ENCODE data around the gene CLPTM1L.
"Not testable (repeated sequence)": the region's sequence is repeated elsewhere in the genome, so short reads cannot be mapped to it uniquely, and the experiment has no call there.

CLPTM1L gene

GRCh38 chr5:1378866-1379659, 34.2 kb upstream of the CLPTM1L start:
- DNase-seq (ENCODE audit: low read depth, low spot score) = no peak
- H3K27me3 ChIP-seq (ENCODE audit: insufficient read depth, insufficient read length) = peaks cover 43% of the 10 kb centered on the region
- no peak overlapping the region for H3K4me3 ChIP-seq (ENCODE audit: insufficient read length, low read depth)
- TF ChIP-seq ZNF274 (IDR thresholded peaks at IDR 0.05; ENCODE audit: low read depth, low read length) = no peak
- H3K9ac ChIP-seq (ENCODE audit: insufficient read length, low read depth) = no peak overlapping the region
- peaks cover 4% of the 10 kb centered on the region for H3K4me1 ChIP-seq (ENCODE audit: insufficient read depth, insufficient read length)
- H3K36me3 ChIP-seq (ENCODE audit: insufficient read depth, insufficient read length, low read length) = no peaks in the 10 kb centered on the region
- peaks cover 17% of the 10 kb centered on the region for H3K9me3 ChIP-seq (ENCODE audit: insufficient read depth, low read length)

- H3K4me1 ChIP-seq (ENCODE audit: insufficient read depth, insufficient read length) = peaks cover 4% of the 10 kb centered on the region
- H3K9me3 ChIP-seq (ENCODE audit: insufficient read depth, low read length) = peaks cover 17% of the 10 kb centered on the region
- TF ChIP-seq YY1 (IDR thresholded peaks at IDR 0.05; ENCODE audit: insufficient read depth, insufficient read length) (no peak), SUZ12 (IDR thresholded peaks at IDR 0.05; ENCODE audit: extremely low read depth, insufficient read depth, insufficient read length) (no peak), ZNF274 (IDR thresholded peaks at IDR 0.05; ENCODE audit: low read depth, low read length) (no peak)
- H3K27me3 ChIP-seq (ENCODE audit: insufficient read depth, insufficient read length) = peaks cover 33% of the 10 kb centered on the region
- no peak for DNase-seq (ENCODE audit: low read depth, low spot score)
- no peak overlapping the region for H3K4me3 ChIP-seq (ENCODE audit: insufficient read length, low read depth)
- no peaks in the 10 kb centered on the region for H3K36me3 ChIP-seq (ENCODE audit: insufficient read depth, insufficient read length, low read length)
- no peak overlapping the region for H3K9ac ChIP-seq (ENCODE audit: insufficient read length, low read depth)
These were observed 33.2 kb upstream of the CLPTM1L start for GRCh38 chr5:1378096-1378495.

- peaks cover 4% of the 10 kb centered on the region for H3K4me1 ChIP-seq (ENCODE audit: insufficient read depth, insufficient read length)
- no peaks in the 10 kb centered on the region for H3K36me3 ChIP-seq (ENCODE audit: insufficient read depth, insufficient read length, low read length)
- no peak for TF ChIP-seq YY1 (IDR thresholded peaks at IDR 0.05; ENCODE audit: insufficient read depth, insufficient read length)
- no peak for TF ChIP-seq ZNF274 (IDR thresholded peaks at IDR 0.05; ENCODE audit: low read depth, low read length)
- TF ChIP-seq SUZ12 (IDR thresholded peaks at IDR 0.05; ENCODE audit: extremely low read depth, insufficient read depth, insufficient read length) = no peak
- peaks cover 28% of the 10 kb centered on the region for H3K27me3 ChIP-seq (ENCODE audit: insufficient read depth, insufficient read length)
- no peak overlapping the region for H3K4me3 ChIP-seq (ENCODE audit: insufficient read length, low read depth)
- H3K9me3 ChIP-seq (ENCODE audit: insufficient read depth, low read length) = peaks cover 17% of the 10 kb centered on the region
- no peak for DNase-seq (ENCODE audit: low read depth, low spot score)
- no peak overlapping the region for H3K9ac ChIP-seq (ENCODE audit: insufficient read length, low read depth)
These were observed 32.1 kb upstream of the CLPTM1L start for GRCh38 chr5:1376981-1377380.

- TF ChIP-seq SUZ12 (IDR thresholded peaks at IDR 0.05; ENCODE audit: extremely low read depth, insufficient read depth, insufficient read length) (no peak), ZNF274 (IDR thresholded peaks at IDR 0.05; ENCODE audit: low read depth, low read length) (no peak)
- Histone ChIP-seq H3K4me1 (ENCODE audit: insufficient read depth, insufficient read length) (peaks cover 4% of the 10 kb centered on the region), H3K27me3 (ENCODE audit: insufficient read depth, insufficient read length) (peaks cover 20% of the 10 kb centered on the region), H3K9ac (ENCODE audit: insufficient read length, low read depth) (no peak overlapping the region), H3K4me3 (ENCODE audit: insufficient read length, low read depth) (no peak overlapping the region), H3K36me3 (ENCODE audit: insufficient read depth, insufficient read length, low read length) (no peaks in the 10 kb centered on the region), H3K9me3 (ENCODE audit: insufficient read depth, low read length) (peaks cover 17% of the 10 kb centered on the region)
- no peak for DNase-seq (ENCODE audit: low read depth, low spot score)
These were observed 31.2 kb upstream of the CLPTM1L start for GRCh38 chr5:1375871-1376810.

GRCh38 chr5:1374679-1375055, 29.8 kb upstream of the CLPTM1L start:
- no peak for DNase-seq (ENCODE audit: low read depth, low spot score)
- H3K9ac ChIP-seq (ENCODE audit: insufficient read length, low read depth) = no peak overlapping the region
- H3K4me1 ChIP-seq (ENCODE audit: insufficient read depth, insufficient read length) = peaks cover 2% of the 10 kb centered on the region
- no peak overlapping the region for H3K4me3 ChIP-seq (ENCODE audit: insufficient read length, low read depth)
- H3K27me3 ChIP-seq (ENCODE audit: insufficient read depth, insufficient read length) = peaks cover 6% of the 10 kb centered on the region
- TF ChIP-seq YY1 (IDR thresholded peaks at IDR 0.05; ENCODE audit: insufficient read depth, insufficient read length) = no peak
- TF ChIP-seq ZNF274 (IDR thresholded peaks at IDR 0.05; ENCODE audit: low read depth, low read length) = no peak
- no peak for TF ChIP-seq SUZ12 (IDR thresholded peaks at IDR 0.05; ENCODE audit: extremely low read depth, insufficient read depth, insufficient read length)
- no peaks in the 10 kb centered on the region for H3K36me3 ChIP-seq (ENCODE audit: insufficient read depth, insufficient read length, low read length)
- peaks cover 12% of the 10 kb centered on the region for H3K9me3 ChIP-seq (ENCODE audit: insufficient read depth, low read length)

- H3K36me3 ChIP-seq (ENCODE audit: insufficient read depth, insufficient read length, low read length) = no peaks in the 10 kb centered on the region
- peaks cover 2% of the 10 kb centered on the region for H3K4me1 ChIP-seq (ENCODE audit: insufficient read depth, insufficient read length)
- no peak overlapping the region for H3K4me3 ChIP-seq (ENCODE audit: insufficient read length, low read depth)
- TF ChIP-seq ZNF274 (IDR thresholded peaks at IDR 0.05; ENCODE audit: low read depth, low read length) (no peak), YY1 (IDR thresholded peaks at IDR 0.05; ENCODE audit: insufficient read depth, insufficient read length) (no peak)
- no peak for DNase-seq (ENCODE audit: low read depth, low spot score)
- H3K27me3 ChIP-seq (ENCODE audit: insufficient read depth, insufficient read length) = peaks cover 3% of the 10 kb centered on the region
- peaks cover 6% of the 10 kb centered on the region; the same call in 1 of the 2 replicates for H3K9me3 ChIP-seq (ENCODE audit: insufficient read depth, low read length)
- no peak overlapping the region for H3K9ac ChIP-seq (ENCODE audit: insufficient read length, low read depth)
These were observed 29.3 kb upstream of the CLPTM1L start for GRCh38 chr5:1374030-1374678.

GRCh38 chr5:1371972-1372342, 27.1 kb upstream of the CLPTM1L start:
- H3K9me3 ChIP-seq (ENCODE audit: insufficient read depth, low read length) = not testable (repeated sequence)

More at GRCh38 chr5:1371972-1372342, 27.1 kb upstream of the CLPTM1L start:
- not testable (repeated sequence) for DNase-seq (ENCODE audit: low read depth, low spot score); H3K4me1 ChIP-seq (ENCODE audit: insufficient read depth, insufficient read length); H3K27me3 ChIP-seq (ENCODE audit: insufficient read depth, insufficient read length); H3K9ac ChIP-seq (ENCODE audit: insufficient read length, low read depth); H3K4me3 ChIP-seq (ENCODE audit: insufficient read length, low read depth); H3K36me3 ChIP-seq (ENCODE audit: insufficient read depth, insufficient read length, low read length)

Measured in NT2/D1 (cell line).